GM10266 (cell line): ENCODE data around the gene LIPJ.
A peak's percentile ranks its signal among the peaks of the same experiment; 100 is the strongest.

Experiments
- DNase-seq: peaks from one replicate; pipeline ENCODE4 v3.0.0; 2012; ENCODE audit errors: extremely low spot score
- CTCF ChIP-seq: IDR thresholded peaks from 2 replicates; pipeline ENCODE4 v1.5.1; 2012; ENCODE audit warnings: mild to moderate bottlenecking, low read depth; ENCODE audit not compliant: control insufficient read depth, insufficient read depth; ENCODE audit errors: missing control alignments

LIPJ gene

GRCh38 chr10:88594482-88594881 lies 7.9 kb downstream of the LIPJ start:
- TF ChIP-seq CTCF, result no peak
- no peak for DNase-seq

DNA sequence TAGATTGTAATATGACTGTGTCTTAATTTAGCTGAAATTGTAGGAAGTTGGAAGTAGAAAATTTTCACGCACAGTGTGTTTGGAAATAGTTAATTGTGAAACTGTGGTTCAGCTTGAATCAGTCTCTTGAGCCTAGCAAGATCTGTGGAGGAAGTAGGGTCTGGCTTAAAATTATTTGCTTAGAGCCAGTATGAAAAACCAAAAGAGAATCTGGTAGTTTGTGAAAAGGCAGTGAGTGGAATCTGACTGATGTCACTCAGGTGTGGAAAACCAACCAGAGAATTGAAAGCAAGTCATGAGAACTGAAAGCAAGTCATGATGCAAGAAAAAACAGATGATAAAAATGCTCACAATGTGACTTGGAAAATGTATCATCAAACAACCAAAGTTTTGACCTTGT lies 11.5 kb downstream of the LIPJ start:
- DNase-seq, result peak; percentile 44

DNA sequence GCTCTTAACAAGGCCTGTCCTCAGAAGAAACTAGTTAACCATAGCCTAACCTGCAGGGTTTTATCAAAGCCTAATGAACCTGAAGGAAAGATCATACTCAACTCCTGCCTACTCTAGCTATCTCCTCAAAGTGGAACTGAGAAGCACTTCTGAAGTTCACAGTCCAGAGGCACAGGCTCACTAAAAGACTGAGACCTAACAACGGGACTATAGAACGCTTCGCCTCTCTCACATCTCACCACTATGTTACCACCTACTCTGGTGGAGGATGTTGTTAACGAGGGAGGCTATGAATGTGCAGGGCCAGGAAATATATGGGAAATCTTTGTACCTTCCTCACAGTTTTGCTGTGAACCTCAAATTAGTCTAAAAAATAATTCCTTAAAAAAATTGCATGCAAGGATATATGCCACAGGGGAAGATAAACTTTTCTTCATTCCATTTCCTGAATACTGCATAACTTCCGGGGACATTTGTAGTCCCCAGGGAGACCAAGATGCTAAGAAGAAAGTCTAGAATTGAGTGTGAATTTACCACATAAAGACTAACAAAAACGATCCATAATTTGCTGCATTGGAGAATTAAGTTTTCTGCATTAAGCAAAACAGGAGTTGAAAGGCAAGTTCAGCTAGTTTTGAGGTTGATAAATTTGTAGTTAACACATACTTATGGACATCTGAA lies 21.6 kb downstream of the LIPJ start:
- no peak for TF ChIP-seq CTCF
- DNase-seq, result no peak

More for the DNA sequence above, 11.5 kb downstream of the LIPJ start:
- TF ChIP-seq CTCF, result no peak

DNA sequence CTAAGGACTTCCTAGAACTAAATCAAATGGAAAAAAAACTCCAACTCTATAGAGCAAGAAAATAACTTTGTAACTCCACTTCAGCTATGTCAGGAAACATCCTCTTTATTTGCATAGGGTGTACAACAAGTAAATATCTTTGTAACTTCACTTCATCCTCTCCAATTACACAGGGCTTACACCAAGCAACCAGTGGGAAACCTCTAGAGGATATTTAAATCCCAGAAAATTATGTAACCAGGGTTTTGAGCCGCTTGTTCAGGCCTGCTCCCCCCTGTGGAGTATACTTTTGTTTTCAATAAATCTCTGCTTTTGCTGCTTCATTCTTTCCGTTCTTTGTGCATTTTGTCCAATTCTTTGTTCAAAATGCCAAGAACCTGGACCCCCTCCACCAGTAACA lies 22.2 kb downstream of the LIPJ start:
- TF ChIP-seq CTCF, result no peak
- no peak for DNase-seq

GRCh38 chr10:88616250-88616977 lies 29.9 kb downstream of the LIPJ start:
- DNase-seq, result no peak
- TF ChIP-seq CTCF, result no peak

DNA sequence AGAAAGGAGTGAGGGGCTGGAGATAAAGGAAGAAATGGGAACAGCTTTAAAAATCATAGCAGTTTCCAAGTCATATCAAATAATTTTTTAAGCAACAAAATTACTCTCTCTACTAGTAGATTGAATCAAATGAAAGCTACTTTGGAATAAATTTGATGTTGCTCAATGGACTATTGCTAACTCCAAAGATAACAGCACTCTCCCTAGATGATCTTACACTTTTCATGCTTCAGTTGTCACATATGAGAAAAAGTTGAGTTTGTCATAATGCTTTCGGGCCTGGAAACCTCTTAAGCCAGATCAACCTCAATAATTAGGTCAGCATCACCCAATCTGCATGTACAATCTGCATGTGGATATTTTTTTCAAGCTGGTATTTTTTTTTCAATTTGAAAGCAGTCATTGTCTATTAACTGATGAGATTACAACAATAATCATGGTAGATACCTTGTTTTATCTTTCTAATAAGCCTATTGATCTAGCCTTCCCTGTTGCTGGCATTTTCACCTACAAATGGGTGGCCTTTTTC lies 31.3 kb downstream of the LIPJ start:
- TF ChIP-seq CTCF, result no peak
- no peak for DNase-seq

DNA sequence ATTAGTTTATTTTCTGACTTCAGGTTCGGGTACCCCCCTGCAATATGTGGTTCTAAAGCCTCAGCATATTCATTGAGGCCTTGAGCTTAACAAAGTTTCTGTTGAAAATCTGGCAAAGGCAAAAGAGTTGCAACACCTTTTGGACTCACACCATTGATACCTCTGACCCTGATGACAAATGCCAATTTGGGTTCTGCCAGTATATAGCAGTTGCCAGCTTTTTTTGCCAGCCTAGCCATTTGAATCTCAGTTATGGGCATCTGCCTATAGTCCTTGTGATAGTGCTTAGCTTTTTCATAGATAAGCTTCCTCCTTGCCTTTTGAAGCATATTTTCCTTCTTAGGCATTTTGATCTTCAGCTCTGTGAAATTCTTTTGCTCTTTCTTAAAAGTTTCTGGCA lies 31.9 kb downstream of the LIPJ start:
- TF ChIP-seq CTCF, result no peak
- no peak for DNase-seq
